ENCODE results near the gene KCTD5. TPM values are rescaled to one million over a fixed set of nuclear protein-coding genes. Genes with fewer than 3 reads are reported as not detected.

Gene KCTD5
- total RNA-seq, 1 experiment from 2014 or later = 27.8 TPM

- POLR2A ChIA-PET = interaction anchor here (0.9 kb wide), 1 partner anchor 13 kb away, joined by 3 read pairs; no protein-coding TSS in a partner anchor
These were observed 55.6 kb downstream of the KCTD5 start for GRCh38 chr16:2737895-2738418.

GRCh38 chr16:2738615-2739014 lies 56.3 kb downstream of the KCTD5 start:
- POLR2A ChIA-PET = interaction anchor here (0.9 kb wide), 1 partner anchor 13 kb away, joined by 3 read pairs; no protein-coding TSS in a partner anchor
- TF ChIP-seq JUN (CRISPR knock-in tag; IDR thresholded peaks at IDR 0.05) = no peak
- TF ChIP-seq ETV6 (CRISPR knock-in tag; IDR thresholded peaks at IDR 0.05) = no peak
- TF ChIP-seq ZNF219 (CRISPR knock-in tag; IDR thresholded peaks at IDR 0.05; ENCODE audit: borderline replicate concordance) = no peak
- no peak for TF ChIP-seq AR (CRISPR knock-in tag; IDR thresholded peaks at IDR 0.05)
- TF ChIP-seq ZNF425 (CRISPR knock-in tag; conservative IDR thresholded peaks at IDR 0.05) = no peak

More at GRCh38 chr16:2737895-2738418, 55.6 kb downstream of the KCTD5 start:
- no peak for DNase-seq (ENCODE audit: low spot score)
- no peaks in the 10 kb centered on the region; the same call in 1 of the 2 replicates for H3K27me3 Mint-ChIP-seq (ENCODE audit: low read depth)
- ATAC-seq = no peak
- no peak overlapping the region for H3K4me3 Mint-ChIP-seq
- H3K36me3 Mint-ChIP-seq = no peaks in the 10 kb centered on the region
- no peaks in the 10 kb centered on the region for H3K9me3 Mint-ChIP-seq
- TF ChIP-seq TEAD1 (CRISPR knock-in tag; IDR thresholded peaks at IDR 0.05) (no peak), ZNF423 (CRISPR knock-in tag; IDR thresholded peaks at IDR 0.05) (no peak), SMAD3 (CRISPR knock-in tag; IDR thresholded peaks at IDR 0.05; ENCODE audit: borderline replicate concordance) (no peak), ZSCAN18 (CRISPR knock-in tag; IDR thresholded peaks at IDR 0.05) (no peak), HMGXB4 (CRISPR knock-in tag; IDR thresholded peaks at IDR 0.05) (no peak), NR3C1 (CRISPR knock-in tag; conservative IDR thresholded peaks at IDR 0.05; ENCODE audit: low read depth) (no peak), ETV6 (CRISPR knock-in tag; IDR thresholded peaks at IDR 0.05) (no peak), ESRRA (CRISPR knock-in tag; IDR thresholded peaks at IDR 0.05; ENCODE audit: borderline replicate concordance) (no peak), ELF4 (CRISPR knock-in tag; IDR thresholded peaks at IDR 0.05; ENCODE audit: low read depth) (no peak), STAT6 (CRISPR knock-in tag; conservative IDR thresholded peaks at IDR 0.05; ENCODE audit: low read depth) (no peak), ZNF396 (CRISPR knock-in tag; IDR thresholded peaks at IDR 0.05; ENCODE audit: borderline replicate concordance) (no peak), USF2 (CRISPR knock-in tag; IDR thresholded peaks at IDR 0.05) (no peak), HMGA2 (CRISPR knock-in tag; IDR thresholded peaks at IDR 0.05) (no peak), FOXJ3 (CRISPR knock-in tag; IDR thresholded peaks at IDR 0.05; ENCODE audit: borderline replicate concordance) (no peak), RELA (CRISPR knock-in tag; IDR thresholded peaks at IDR 0.05; ENCODE audit: borderline replicate concordance) (no peak), ZNF121 (CRISPR knock-in tag; IDR thresholded peaks at IDR 0.05) (no peak), ZNF317 (CRISPR knock-in tag; IDR thresholded peaks at IDR 0.05; ENCODE audit: borderline replicate concordance, low read depth) (no peak), NFE2L1 (CRISPR knock-in tag; IDR thresholded peaks at IDR 0.05) (no peak), ZNF232 (CRISPR knock-in tag; IDR thresholded peaks at IDR 0.05) (no peak)
- no peak overlapping the region for H3K27ac Mint-ChIP-seq
- CTCF ChIA-PET = no interaction called here
- no peaks in the 10 kb centered on the region for H3K4me1 Mint-ChIP-seq

More at GRCh38 chr16:2738615-2739014, 56.3 kb downstream of the KCTD5 start:
- Mint-ChIP-seq H3K4me3 (no peak overlapping the region), H3K27me3 (ENCODE audit: low read depth) (no peaks in the 10 kb centered on the region), H3K9me3 (no peaks in the 10 kb centered on the region), H3K36me3 (no peaks in the 10 kb centered on the region), H3K4me1 (no peaks in the 10 kb centered on the region), H3K27ac (no peak overlapping the region)
- ATAC-seq (no peak), DNase-seq (ENCODE audit: low spot score) (no peak)
- CTCF ChIA-PET = no interaction called here
